GM21825 (cell line): Measurements from ENCODE around the gene LDLRAP1.
"Not testable (repeated sequence)": the region's sequence is repeated elsewhere in the genome, so short reads cannot be mapped to it uniquely, and the experiment has no call there.

Experiments
- ATAC-seq: cut with Tn5 transposase; IDR thresholded peaks from one replicate; pipeline ENCODE4 v1.9.1; 2021; ENCODE audit warnings: mild to moderate bottlenecking, moderate library complexity; ENCODE audit not compliant: unreplicated experiment

LDLRAP1 gene

DNA sequence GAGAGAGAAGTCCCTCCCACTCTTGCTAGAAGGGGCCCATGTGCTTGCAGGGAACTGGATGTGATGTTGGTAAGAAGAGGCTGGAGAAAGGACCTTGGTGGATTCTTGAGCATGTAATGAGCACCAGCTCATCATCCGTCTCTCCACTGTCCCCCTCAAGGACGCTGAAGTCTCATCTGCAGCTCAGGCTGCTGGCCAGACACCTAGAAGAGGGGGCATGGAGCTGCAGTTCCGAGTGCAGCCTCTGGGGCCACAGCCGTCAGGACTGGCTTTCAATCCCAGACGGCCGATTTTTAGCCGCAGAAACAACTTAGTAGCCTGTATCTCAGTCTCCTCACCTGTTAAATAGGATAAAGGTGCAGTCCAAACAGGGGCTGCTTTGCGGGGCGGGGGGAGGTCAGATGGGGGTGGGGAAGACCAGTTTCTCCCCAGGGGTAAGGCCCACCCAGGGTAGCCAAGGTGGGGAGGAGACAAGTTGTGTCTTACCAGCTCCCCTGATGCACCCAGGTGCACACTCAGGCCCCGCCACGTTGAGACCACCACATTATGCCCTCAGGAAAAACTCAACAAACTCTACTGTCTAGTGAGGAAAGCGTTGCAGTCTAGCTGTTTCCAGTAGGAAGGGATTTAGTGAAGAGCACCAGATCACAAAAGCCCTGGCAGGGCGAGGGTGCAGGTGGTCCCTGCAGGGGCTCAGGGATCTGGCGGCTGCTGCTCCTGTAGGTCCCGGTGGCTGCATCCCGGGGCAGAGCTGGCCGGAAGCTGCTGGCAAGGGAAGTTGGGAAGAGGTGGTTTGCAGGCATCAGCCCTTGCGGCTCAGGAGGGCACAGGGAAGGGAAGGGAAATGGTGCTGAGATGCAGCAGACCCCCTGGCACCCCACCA, 29.5 kb downstream of the LDLRAP1 start:
- no peak for ATAC-seq

DNA sequence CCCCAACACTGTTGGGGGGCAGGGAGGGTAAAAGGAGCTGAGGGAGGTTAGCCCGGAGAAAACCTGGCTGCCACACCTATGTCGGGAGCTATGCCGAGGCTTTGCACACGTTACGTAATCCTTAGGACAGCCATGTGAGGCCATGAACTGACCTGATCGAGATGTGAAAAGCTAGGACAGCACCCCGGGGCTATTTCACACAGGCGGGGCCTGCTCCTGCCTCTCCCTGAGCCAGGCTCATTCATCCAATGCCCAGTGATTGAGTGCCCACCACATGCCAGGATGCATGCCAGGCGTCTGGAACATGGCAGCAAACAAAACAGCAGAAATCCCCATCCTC, 30.2 kb downstream of the LDLRAP1 start:
- no peak for ATAC-seq

DNA sequence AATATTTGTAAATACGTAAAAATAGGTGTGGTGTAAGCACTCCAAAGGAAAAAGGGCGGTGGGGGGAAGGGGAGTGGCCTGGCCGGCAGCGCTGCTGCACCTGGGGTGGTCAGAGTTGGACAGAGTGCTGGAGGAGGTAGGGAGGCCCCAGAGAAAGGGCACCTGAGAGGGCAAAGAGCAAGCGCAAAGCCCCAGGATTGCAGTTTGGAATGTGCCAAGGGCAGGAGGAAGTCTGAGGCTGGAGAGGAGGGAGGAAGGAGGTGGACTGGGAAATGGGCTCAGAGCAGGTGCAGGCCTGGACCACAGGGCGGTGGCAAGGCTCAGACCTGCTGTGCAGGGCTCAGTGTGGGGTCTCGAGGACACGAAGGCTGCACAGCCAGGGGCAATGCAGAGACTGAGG, 30.6 kb downstream of the LDLRAP1 start:
- no peak for ATAC-seq

DNA sequence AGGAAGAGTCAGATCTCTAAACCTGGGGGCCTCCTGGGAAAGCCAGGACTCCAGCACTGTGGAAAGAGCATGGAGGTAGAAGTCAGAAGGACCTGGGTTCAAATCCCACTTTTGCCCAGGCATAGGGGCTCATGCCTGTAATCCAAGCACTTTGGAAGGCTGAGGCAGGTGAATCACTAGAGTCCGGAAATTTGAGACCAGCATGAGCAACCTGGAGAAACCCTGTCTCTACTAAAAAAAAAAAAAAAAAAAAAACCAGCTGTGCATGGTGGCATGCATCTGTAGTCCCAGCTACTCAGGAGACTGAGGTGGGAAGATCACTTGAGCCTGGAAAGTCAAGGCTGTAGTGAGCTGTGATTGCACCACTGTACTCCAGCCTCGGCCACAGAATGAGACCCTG, 31.8 kb downstream of the LDLRAP1 start:
- ATAC-seq, result no peak

DNA sequence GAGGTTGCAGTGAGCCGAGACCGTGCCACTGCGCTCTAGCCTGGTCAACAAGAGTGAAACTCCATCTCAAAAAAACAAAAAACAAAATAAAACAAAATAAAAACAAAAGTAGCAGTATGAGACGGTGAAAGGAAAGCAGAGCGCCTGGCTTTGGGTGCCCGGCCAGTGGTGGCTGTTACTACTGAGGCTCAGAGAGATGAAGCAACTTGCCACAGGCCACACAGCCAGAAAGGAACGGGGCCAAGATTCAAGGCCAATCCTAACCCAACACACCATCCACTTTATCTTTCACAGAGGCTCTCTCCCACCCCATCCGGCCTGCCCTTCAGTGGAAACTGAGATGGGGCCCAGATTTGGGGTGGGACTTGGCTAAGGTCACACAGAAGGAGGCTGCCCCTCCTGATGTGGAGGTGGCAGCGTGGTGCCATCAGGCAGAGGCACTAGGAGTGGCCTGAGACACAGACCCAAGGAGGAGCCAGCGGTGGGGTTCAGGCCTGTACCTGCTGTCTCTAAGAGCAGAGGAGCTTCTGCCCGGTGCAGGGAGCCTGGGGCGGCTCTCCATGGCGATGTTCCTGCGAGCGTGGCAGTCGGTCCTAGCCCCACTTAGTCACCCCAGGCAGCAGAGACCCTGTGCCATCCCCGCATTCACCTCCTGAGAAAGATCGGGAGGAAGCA, 33.2 kb downstream of the LDLRAP1 start:
- no peak for ATAC-seq

DNA sequence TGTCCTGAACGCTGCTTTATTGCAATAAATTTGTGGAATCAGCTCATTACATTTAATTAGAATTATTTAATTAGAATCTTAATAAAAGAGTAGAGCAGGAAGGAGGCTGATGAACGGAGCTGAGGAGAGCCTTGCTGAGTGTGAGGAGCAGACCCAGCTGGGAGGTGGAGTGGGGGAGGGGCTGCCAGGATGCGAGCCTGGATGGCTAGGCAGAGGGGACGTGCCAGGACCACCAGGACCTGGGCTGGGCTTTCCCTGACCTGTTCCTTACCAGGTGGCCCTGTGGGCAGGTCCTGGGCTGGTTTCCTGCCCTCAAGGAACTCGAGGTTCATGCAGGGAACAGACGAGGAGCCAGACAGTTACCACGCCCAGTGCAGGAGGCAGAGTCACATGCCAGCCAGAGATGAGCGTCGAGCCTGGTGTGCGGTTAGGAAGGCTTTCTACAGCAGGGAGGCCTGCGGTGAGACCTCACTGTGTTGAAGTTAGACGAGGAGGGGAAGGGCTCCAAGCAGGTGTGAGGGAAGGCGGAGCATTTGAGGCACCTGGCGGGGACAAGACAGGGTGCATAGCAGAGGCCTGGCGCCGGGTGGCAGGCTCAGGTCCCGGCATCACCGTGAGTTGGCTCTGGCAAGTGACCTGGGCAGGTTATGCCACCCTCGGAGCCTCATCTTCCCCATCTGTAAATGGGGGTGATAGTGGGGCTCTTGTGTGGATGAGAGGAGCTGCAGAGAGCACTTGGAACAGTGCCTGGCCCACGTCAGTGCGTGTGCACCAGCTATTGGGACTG, 33.9 kb downstream of the LDLRAP1 start:
- ATAC-seq, result no peak

DNA sequence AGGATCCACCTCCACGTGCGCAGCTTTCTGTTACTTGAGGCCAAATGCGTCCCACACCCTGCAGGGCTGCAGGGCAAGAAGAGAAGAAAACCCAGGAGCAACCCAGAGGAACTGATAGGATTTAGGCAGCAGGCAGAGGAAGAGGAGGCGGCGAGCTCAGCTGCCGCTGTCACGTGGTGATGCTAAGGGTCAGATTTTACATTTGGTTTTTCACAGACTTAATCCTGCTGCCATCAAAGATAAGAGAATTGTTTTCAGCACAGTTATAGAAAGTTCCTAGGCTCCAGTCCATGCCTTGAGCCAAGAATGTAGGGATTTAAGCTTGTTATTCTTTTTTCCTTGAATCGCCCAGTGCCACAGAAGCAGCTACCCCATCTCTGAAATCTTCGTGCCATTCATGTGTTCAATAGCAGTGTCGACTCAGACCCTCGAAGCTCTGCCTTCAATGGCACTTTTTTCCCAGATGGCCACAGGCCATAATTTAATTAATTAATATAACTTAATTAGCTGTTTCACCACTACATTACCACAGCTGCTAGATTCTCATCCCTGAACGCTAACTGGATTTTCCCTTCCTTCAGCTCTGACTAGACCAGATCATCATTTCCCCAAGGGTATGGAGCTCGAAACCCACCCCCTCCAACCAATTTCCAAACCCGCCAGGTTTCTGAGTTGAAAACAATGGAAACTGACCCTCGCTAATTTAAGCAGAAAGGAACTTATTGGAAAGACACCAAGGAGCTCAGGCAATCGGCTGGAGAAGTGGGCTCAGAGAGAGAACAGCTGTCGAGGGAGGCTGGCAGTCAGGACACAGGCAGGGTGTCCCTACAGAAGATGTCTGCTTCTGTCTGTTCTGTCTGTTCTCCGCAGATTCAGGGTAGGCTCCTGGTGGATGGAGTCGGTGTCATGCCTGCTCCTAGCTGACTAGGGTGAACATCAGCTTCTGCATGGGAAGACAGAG, 36.2 kb downstream of the LDLRAP1 start:
- ATAC-seq, result no peak

DNA sequence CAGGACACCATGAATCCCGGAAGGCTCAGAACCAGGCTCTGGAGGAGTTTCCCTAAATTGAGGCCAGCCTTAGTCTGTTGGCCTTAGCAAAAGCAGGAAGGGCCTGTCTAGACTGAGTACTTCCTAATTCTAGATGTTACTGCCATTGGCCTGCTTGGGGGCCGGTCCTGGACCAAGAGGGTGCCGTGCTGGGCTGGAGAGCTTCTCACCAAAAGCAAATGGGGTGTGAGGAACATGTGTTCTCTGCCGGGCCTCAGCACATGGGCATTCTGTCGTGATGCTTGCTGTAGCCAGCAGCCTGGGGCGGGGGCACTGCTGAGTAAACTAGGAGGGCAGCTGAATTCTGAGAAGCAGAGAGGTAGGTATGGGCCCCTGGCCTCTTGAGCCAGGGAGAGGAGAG, 37.5 kb downstream of the LDLRAP1 start:
- no peak for ATAC-seq

DNA sequence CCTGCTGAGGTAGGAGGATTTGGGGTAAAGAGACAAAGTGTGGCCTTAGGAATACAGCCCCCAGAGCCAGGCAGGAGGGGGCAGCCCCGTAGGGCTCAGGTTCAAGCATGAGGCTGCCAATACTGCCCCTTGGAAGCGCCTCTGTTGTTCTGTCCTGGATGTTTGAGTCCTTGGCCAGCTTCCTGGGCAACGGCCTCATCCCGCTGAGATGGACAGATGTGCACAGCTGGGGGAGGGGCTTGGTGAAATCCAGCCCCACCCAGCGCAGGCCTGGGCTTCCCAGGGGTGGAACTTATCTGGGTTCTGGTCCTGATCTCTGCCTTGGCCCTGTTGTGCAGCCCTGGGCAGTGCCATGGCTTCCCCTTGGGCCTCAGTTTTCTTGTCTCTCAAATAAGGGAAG, 38.4 kb downstream of the LDLRAP1 start:
- ATAC-seq, result no peak

DNA sequence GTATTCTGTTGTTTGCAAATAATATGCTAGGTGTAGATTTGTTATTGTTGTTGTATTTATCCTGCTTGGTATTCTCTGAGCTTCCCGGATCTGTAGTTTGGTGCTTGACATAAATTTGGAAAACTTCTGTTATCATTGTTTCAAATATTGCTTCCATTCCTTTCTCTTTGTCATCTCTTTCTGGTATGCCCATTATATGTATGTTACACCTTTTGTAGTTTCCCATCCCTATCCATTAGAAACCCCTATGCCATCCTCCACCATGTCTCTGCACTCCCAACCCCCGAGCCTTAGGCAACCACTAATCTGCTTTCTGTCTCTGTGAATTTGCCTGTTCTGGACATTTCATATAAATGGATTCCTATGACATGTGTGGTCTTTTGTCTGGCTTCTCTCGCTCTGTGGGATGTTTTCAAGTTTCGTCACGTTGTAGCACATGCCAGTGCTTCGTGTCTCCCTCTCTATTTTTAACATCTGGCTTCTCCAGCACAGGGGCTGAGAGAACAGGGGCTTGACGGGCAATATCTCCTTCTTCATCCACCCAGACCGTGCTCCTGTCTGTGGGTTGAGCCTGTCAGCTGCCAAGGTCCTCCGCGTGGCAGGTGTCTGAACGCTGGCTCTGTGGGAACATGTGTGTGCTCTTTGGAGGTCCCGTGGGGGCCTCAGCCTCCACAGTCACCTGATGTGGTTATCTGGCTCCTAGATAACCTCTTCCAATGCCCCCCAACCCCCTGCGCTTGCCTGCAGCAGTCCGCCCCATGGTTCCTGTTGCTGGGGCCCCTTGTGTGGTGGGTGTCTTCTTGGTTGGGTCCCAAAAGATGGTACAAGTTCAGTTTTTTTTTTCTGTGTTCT, 40.3 kb downstream of the LDLRAP1 start:
- no peak for ATAC-seq

DNA sequence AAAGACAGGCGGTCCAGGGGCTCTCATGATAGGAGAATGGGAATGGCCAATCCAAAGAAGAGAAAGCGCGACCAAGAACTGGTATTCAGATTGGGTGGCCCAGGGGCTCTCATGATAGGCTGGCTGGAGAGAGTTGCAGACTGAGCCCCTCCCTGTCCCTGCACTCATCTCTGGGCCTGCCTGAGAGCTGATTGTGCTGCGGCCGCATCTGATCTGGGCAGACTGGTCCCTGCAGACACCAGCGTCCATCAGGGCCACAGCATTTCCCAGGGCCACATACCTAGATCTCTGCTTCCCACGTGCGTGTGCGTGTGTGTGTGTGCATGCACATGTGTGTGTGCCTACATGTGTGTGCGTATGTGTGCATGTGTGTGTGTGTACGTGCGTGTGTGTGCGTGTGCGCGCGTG, 42.8 kb downstream of the LDLRAP1 start:
- ATAC-seq, result no peak

DNA sequence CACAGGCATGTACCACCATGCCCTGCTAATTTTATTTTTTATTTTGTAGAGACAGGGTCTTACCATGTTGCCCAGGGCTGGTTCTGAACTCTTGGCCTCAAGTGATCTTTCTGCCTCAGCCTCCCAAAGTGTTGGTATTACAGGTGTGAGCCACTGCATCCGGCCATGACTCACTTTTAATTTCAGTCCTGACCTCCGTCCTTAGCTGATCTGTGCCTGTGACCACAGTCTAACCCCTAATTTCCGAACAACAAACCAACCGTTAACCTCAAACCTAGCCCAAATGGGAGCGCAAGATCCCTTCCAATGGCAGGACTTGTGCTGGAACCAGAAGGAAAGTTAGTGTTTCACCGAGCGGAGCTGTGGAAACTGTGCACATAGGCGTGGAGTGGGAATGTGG, 43.9 kb downstream of the LDLRAP1 start:
- ATAC-seq, result no peak

DNA sequence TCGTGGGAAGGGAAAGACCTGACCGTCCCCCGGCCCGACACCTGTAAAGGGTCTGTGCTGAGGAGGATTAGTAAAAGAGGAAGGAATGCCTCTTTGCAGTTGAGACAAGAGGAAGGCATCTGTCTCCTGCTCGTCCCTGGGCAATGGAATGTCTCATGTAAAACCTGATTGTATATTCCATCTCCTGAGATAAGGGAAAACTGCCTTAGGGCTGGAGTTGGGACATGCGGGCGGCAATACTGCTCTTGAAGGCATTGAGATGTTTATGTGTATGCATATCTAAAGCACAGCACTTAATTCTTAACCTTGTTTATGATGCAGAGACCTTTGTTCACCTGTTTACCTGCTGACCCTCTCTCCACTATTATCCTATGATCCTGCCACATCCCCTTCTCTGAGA, 44.8 kb downstream of the LDLRAP1 start:
- not testable (repeated sequence) for ATAC-seq

DNA sequence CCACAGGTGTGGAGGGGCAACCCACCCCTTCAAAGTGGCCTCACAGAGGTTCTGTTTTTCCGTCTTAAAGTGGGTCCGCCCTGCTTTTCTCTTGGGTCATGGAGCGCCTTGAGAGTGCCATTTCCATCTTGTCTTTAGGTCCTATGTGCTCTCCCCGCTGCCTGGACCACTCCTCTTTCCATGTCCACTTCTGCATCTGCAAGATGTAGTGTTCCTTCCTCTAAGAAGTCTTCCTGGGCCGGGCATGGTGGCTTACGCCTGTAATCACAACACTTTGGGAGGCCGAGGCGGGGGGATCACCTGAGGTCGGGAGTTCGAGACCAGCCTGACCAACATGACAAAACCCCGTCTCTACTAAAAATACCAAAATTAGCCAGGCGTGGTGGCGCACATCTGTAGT, 45.4 kb downstream of the LDLRAP1 start:
- not testable (repeated sequence) for ATAC-seq

DNA sequence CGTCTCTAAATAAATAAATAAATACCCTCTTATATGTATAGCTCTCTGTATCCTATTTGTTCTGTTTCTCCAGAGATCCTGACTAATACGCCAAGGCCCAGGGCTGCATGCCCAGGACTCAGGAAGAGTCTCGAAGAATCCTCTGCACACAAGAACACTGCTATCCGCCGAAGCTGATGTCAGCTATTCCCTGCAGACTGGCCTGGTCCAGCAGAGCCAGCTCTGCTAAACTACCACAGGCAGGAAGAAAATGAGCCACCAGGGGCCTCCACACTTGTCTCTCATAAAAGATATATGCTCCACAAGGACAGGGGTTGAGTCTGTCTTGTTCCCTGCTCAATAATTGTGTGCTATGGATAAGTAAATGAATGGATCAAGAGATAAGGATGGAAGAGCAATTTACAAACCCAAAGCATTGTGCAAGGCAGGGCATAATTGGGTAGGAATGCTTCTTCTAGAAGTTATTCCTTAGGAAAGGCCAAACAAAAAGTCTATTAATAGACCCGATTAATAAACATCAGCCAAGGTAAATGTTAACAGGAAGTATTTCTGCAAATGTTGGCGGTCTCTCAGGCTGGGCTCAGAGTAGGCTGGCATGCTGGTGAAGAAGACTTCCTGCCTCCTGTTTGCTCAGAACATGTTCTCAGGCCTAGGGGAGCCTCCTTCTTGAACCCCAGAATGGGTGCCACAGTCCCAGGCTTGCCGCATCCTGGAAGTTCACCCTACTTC, 46.9 kb downstream of the LDLRAP1 start:
- no peak for ATAC-seq

DNA sequence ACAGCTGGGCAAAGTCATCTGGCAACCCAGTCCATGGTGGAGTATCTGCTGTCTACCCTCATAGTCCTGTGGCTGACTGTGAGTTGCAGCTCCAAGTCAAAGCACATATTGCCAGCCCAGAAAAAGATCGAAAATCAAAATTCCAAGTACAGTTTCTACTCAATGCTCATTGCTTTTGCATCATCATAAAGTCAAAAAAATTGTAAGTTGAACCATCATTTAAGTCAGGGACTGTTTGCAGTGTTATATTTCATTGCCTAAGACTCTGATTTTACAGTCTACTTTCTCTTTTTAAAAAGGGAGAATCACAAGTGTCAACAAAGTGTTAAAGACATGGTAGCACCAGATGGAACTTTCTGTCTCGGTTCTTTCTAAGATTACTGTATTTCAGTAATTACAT, 50.5 kb downstream of the LDLRAP1 start:
- ATAC-seq, result no peak

DNA sequence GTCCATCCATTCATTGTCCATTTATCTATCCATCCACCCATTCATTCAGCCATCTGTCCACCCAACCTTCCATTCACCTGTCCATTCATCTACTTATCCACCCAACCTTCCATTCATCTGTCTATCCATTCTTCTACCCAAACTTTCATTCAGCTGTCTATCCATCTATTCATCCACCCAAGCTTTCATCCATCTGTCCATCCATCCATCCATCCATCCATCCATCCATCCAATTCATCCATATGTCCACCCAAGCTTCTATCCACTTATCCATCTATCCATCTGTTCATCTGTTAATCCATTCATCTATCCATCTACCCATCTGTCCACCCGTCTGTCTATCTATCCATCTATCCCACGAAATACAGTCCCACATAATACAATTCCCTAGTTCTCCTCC, 51.6 kb downstream of the LDLRAP1 start:
- no peak for ATAC-seq

DNA sequence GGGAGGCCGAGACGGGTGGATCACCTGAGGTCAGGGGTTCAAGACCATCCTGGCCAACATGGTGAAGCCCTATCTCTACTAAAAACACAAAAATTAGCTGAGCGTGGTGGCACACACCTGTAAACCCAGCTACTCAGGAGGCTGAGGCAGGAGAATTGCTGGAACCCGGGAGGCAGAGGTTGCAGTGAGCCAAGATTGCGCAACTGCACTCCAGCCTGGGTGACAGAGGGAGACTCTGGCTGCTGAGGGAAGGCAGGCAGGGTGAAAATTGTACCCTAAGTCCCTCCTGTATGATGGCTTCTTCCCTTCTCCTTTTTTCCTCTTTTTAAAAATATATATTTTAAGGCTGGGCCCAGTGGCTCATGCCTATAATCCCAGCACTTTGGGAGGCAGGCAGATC, 53.2 kb downstream of the LDLRAP1 start:
- ATAC-seq, result not testable (repeated sequence)

DNA sequence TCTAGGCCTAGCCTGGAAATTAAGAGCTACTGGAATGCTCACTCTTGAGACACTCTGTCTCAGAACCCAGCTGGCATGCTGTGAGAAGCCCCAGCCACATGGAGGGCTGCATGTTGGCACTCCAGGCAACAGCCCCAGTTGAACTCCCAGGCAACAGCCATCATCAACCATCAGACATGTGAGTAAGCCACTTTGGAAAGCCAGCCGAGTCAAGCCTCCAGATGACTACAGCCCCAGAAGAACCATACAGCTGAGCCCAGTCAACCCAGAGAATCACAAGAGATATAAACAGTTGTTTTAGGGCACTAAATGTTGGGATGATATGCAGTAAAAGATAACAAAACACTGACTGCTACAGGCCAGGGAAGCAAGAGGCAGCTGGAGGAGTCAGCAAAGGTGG, 55.5 kb downstream of the LDLRAP1 start:
- ATAC-seq, result no peak
